Measurements from ENCODE around the gene ALDOB. TPM values are rescaled to one million over a fixed set of nuclear protein-coding genes. Genes with fewer than 3 reads are reported as not detected.

The ALDOB gene
- total RNA-seq, 1 experiment from 2014 or later: not detected

- DNase-seq (ENCODE audit: low spot score): no peak
Measured at GRCh38 chr9:101421653-101422065, 13.9 kb downstream of the ALDOB start.

DNA sequence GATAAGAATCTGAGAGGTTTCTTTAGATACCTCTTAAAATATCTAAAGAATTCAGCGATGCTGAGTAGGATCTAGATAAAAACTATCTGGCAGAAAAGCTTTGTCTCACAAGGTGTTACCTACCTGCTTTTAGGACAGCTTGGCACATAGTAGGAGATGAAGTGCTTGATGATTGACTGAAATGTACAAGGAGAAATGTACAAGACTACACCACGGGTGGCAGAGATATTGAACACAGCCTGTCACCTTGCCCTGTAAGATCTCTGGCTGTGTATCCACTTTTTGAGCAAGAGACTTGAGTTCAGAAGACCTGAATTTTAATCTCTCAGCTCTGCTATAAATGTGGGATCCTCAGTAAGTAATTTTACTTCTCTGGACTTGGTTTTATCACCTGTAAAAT lies 15.7 kb downstream of the ALDOB start:
- DNase-seq (ENCODE audit: low spot score): no peak

GRCh38 chr9:101418518-101419430 lies 16.8 kb downstream of the ALDOB start:
- DNase-seq (ENCODE audit: low spot score): no peak

GRCh38 chr9:101417977-101418376 lies 17.6 kb downstream of the ALDOB start:
- no peak for DNase-seq (ENCODE audit: low spot score)

GRCh38 chr9:101417389-101417788 lies 18.2 kb downstream of the ALDOB start:
- DNase-seq (ENCODE audit: low spot score): no peak

- DNase-seq (ENCODE audit: low spot score): no peak
Measured at GRCh38 chr9:101415578-101415977, 20.0 kb downstream of the ALDOB start.

DNA sequence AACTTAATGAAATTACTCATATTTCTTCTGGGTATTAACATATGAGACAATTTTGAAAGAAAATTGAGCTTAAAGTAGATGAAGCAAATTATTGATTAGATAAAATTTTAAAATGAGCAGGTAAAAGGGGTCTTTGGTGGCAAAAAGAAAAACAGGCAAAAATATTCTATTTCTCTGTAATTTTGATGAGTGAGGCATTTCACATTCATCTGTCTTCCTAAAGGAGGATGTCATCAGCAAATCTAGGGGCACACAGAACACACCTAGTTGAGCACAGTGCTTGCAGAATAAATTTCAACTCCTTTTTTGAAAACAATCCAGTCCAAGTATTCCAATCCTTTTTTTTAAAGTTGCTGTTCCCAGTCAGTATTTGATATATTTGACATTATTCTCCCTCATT lies 20.7 kb downstream of the ALDOB start:
- no peak for DNase-seq (ENCODE audit: low spot score)

- no peak for DNase-seq (ENCODE audit: low spot score)
Measured at GRCh38 chr9:101409079-101409477, 26.5 kb downstream of the ALDOB start.

- no peak for DNase-seq (ENCODE audit: low spot score)
Measured at GRCh38 chr9:101408374-101409078, 27.0 kb downstream of the ALDOB start.

- no peak for DNase-seq (ENCODE audit: low spot score)
Measured at GRCh38 chr9:101403516-101404285, 31.9 kb downstream of the ALDOB start.

DNA sequence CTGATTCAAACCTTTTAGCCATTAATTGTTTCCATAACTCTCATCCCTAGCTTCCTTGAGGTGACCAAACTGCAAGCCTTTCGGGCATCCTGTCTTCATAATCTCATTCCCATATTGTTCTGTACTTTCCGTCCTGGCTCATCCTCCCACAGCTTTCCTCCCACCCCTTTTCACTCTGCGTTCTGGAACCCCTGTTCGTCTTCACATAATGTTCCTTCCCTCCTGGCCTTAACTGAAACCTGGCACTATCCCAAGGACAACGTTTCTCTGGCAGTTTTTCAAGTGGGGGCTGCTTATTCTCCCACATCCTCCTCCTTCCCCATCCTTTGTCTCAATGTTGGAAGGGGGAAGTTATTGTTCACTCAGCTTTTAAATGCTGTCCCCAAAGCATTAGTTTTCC lies 35.5 kb downstream of the ALDOB start:
- DNase-seq (ENCODE audit: low spot score): no peak

GRCh38 chr9:101399643-101399970 lies 36.0 kb downstream of the ALDOB start:
- no peak for DNase-seq (ENCODE audit: low spot score)

DNA sequence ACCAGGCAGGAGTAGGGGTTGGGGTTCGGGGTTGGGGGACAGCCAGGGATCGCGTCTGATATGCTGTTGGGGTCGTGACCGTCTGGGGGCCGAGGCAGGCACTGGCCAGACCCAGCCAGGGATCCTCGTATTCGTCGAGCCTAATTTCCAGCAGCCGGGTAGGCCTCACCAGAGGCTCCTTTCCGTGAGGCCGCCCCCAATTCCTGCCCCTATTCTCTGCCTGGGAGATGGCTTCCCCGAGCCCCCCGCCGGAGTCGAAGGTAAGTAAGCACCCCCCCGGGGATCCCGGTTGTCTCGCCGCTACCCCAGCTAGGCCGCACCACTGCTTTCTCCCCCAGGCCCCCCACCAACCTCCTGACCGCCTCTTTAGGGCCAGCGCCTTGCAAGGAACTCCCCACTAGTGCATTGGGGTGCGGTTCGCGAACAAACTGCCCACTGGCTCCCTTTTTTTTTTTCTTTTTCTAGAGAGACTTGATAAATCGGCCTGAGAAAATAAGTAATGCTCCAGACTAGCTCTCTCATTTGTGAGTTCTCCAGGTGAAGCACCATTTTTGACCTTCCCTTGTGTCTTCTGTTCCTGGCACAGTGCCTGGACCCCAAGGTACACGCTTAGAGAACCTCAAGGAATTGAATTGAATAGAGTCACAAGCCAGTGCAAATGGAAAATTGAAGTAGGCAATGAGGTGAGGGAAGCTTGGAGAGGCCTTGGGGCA lies 36.5 kb downstream of the ALDOB start:
- no peak for DNase-seq (ENCODE audit: low spot score)

GRCh38 chr9:101398068-101398929 lies 37.3 kb downstream of the ALDOB start, which contains the start of the genes MRPL50 and ZNF189:
MRPL50 (minus strand) TSS chr9:101398618; CDS start chr9:101398592, 26 bp downstream.
ZNF189 (plus strand) TSS chr9:101398851; CDS start chr9:101399157, 306 bp downstream.
- peak; percentile 100 for DNase-seq (ENCODE audit: low spot score)

DNA sequence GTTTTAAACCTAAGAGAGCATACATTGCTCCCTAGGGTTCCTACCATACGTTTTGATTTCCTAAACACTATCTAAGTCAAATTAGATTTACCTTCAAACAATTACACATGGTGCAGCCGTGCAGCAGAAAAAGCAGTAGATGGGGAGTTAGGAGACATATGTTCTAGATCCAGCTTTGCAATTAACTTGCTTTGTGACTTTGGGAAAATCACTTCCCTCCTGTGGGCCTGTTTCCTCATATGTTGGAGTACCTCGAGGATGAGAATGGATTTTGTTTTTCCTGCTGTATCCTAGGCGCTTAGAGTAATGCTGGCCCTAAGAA lies 37.9 kb downstream of the ALDOB start:
- DNase-seq (ENCODE audit: low spot score): no peak

DNA sequence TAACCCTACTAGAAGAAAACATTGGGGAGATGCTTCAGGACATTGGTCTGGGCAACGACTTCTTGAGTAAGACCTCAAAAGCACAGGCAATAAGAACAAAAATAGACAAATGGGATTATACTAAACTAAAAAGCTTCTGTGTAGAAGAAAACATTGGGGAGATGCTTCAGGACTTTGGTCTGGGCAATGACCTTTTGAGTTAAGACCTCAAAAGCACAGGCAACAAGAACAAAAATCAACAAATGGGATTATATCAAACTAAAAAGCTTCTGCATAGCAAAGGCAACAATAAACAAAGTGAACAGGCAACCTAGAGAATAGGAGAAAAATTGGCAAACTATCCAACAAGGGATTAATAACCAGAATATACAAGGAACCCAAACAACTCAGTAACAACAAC lies 40.9 kb downstream of the ALDOB start:
- DNase-seq (ENCODE audit: low spot score): no peak

GRCh38 chr9:101393135-101393534 lies 42.4 kb downstream of the ALDOB start:
- DNase-seq (ENCODE audit: low spot score): no peak

DNA sequence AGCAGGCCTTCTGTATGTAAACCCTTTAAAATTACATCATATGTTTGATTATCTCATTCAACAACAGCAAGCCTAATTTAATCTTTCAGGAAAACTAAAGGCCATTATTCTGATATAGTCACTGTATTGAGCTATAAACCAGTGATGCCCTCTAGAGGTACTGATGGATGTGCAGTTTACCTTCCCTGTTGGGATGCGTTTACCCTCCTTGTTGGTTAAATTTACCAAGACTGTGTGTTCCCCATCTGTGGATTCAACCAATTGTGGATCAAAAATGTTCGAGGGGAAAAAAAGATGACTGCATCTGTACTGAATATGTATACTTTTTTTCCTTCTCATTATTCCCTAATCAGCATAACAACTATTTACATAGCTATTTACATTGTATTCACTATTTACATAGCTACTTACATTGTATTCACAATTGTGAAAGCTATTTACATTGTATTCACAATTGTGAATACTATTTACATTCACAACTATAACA lies 47.0 kb downstream of the ALDOB start:
- no peak for DNase-seq (ENCODE audit: low spot score)

DNA sequence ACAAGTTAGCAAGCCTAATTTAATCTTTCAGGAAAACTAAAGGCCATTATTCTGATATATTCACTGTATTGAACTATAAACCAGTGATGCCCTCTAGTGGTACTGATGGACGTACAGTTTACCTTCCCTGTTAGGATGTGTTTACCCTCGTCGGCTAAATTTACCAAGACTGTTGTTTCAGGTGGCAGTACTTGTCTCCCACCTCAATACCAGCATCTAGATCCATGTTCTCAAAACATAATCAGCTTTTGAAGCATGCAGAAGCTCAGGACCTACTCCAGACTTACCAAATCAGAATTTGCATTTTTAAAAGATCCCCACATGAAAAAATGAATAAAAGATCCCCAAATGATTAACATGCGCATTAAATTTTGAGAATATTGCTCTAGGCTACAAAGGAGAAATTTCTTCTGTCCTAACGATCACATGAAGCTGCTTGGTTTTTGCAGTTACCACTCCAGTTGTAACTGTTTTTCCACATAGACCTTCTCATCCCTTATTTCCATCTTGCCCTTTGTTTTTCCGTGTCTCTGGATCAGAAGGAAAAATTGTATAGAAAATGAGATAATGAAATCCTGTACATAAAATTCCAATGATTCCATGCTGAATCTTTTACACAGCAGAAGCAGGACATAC lies 47.6 kb downstream of the ALDOB start:
- peak; percentile 64 for DNase-seq (ENCODE audit: low spot score)
